Measurements from ENCODE around the gene MYMK.

GRCh38 chr9:133537257-133537656 is 12.5 kb upstream of the MYMK start:
- TF ChIP-seq EZH2 (IDR thresholded peaks at IDR 0.05), result no peak
- no peak for TF ChIP-seq POLR2AphosphoS5 (IDR thresholded peaks at IDR 0.05; ENCODE audit: borderline replicate concordance, low read depth, low read length)
- no peak for TF ChIP-seq FOXP2 (optimal IDR thresholded peaks at IDR 0.05; ENCODE audit: control extremely low read depth, extremely low read length, insufficient read depth)

All from SK-N-MC (cell line).